ENCODE measurements around the gene CASP14.
A peak's percentile ranks its signal among the peaks of the same experiment; 100 is the strongest.
"Not testable (repeated sequence)": the region's sequence is repeated elsewhere in the genome, so short reads cannot be mapped to it uniquely, and the experiment has no call there.

CASP14 gene

DNA sequence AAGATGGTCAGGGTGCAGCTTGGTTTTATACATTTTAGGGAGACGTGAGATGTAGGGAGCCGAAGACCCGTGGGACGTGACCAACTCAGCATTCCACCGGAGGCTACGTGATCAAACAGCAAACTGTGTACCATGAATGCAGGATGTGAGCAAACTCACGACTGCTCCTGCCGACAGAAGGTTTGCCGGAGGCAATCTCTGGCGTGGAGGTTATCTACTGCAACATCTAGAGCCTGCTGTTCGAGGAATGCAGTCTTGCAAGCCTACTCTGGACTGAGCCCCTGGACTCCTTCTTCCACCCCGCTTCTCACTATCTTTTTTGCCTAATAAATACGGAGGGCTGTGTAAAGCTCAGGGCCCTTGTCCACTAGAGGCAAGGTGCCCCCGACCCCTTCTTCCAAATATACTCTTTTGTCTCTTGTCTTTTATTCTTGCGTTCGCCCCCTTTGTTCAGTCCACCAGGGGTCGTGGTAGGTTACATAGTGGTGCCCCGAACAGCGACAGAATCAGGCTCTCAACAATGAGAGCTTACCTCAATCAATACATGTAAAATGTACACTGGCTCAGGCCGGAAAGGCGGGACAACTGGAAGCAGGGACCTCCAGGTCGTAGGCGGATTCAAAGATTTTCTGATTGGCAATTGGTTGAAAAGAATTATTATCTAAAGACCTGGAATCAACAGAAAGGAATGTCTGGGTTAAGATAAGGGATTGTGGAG lies 23.8 kb downstream of the CASP14 start:
- DNase-seq (ENCODE audit: low read depth in 2 of 2), result no peak

DNA sequence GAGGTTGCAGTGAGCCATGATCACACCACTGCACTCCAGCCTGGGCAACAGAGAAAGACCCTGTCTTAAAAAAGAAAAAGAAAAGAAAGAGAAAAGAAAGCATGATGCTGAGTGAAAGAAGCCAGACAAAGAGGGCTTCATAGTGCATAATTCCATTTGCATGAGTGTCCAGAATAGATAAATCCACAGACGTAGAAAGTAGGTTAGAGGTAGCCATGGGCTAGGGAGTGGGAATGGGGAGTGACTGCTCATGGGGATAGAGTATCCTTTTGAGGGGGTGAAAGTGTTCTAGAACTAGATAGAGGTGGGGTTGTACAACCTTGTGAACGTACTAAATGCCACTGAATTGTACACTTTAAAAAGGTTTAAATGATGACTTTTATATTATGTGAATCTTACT lies 25.1 kb downstream of the CASP14 start:
- DNase-seq (ENCODE audit: low read depth in 2 of 2), result no peak

DNA sequence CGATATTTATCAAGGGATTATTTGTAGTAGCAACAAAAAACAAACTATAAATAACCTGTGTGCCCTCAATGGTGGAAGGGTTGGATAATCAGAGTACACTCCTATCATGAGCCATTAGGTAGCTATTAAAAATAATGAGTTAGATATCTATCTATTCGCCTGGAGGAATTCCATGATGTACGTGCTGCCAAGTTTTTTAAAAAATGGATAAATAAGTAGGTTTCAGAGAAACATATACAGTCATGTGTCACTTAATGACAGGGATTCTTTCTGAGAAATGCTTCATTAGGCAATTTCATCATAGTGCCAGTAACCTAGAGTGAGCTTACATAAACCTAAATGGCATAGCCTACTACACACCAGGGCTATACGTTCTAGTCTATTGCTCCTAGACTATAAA lies 26.5 kb downstream of the CASP14 start:
- DNase-seq (ENCODE audit: low read depth in 2 of 2), result no peak

GRCh38 chr19:15080002-15080401 lies 30.7 kb downstream of the CASP14 start:
- DNase-seq (ENCODE audit: low read depth in 2 of 2), result not testable (repeated sequence)

DNA sequence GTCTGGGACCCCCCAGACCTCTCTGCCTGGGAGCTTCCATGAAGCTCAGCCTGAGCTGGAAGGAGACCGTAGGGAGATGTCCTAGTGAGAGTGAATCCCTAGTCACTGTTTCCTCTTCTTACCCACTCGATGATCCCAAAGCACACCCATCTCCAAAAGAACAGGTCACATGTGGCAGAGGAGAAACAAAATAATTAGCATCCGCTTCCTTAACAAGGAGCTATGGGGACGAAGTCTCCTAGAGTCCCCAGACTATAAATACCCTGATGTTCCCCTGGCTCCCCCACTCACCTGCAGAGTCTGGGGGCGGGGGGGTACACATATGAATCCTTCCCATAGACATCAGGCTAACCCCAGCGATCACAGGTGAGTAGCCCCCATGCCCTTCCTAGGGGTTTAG lies 32.6 kb downstream of the CASP14 start, which contains the start of gene OR1I1:
Gene OR1I1, plus strand, starts transcription at position 301 of the 400 bp plus-strand sequence. CDS start 4,855 bp downstream, outside the sequence.
- no peak for DNase-seq (ENCODE audit: low read depth in 2 of 2)

DNA sequence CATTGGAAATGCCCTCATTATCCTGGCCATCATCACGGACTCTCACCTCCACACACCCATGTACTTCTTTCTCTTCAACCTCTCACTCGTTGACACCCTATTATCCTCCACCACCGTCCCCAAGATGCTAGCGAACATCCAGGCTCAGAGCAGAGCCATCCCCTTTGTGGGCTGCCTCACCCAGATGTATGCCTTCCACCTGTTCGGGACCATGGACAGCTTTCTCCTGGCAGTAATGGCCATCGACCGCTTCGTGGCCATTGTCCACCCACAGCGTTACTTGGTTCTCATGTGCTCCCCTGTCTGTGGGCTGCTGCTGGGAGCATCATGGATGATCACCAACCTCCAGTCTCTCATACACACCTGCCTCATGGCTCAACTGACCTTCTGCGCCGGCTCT lies 37.9 kb downstream of the CASP14 start:
- DNase-seq (ENCODE audit: low read depth in 2 of 2), result no peak

GRCh38 chr19:15091918-15092753 lies 42.9 kb downstream of the CASP14 start:
- peak in 1 of 2 donors; percentile 60 for DNase-seq (ENCODE audit: low read depth in 2 of 2)

- no peak for DNase-seq (ENCODE audit: low read depth in 2 of 2)
Observed at GRCh38 chr19:15093001-15093400, 43.7 kb downstream of the CASP14 start.

DNA sequence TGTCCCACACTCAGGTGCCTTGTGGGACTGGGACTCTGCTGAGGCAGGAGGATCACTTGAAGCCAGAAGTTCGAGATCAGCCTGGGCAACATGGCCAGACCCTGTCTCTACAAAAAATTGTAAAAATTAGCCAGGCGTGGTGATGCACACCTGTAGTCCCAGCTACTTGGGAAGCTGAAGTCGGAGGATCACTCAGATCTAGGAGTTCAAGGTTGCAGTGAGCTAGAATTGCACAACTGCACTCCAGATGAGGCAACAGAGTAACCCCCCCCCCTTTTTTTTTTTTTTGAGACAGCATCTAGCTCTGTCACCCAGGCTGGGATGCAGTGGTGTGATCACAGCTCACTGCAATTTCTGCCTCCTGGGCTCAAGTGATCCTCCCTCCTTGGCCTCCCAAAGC lies 46.9 kb downstream of the CASP14 start:
- no peak for DNase-seq (ENCODE audit: low read depth in 2 of 2)

DNA sequence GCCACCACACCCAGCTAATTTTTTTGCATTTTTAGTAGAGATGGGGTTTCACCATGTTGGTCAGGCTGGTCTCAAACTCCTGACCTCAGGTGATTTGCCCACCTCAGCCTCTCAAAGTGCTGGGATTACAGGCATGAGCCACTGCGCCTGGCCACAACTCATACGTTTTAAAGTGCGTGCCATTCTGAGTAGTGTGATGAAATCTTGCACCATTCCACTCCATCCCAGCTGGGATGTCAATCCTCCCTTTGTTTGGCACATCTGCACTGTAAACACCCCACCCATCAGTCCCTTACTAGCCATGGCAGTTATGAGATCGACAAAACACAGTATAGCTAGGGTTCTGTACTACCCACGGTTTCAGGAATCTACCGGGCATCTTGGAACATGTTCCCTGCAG lies 48.7 kb downstream of the CASP14 start:
- not testable (repeated sequence) for DNase-seq (ENCODE audit: low read depth in 2 of 2)

DNA sequence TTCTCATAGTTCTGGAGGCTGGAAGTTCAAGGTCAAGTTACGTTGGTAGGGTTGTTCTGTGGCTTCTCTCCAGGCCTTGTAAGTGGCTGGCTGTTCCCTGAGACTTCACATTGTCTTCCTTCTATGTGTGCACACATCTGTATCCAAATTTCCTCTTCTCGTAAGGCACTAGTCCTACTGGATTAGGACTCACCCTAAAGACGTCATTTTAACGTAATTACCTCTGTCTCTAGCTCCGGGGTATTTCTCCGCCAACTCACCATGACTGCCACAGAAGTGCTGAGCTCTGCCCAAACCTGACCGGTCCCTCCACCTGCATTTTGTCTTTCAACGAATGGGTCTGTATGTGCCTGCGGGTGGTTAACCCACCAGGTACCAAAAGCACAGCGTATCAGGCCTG lies 49.2 kb downstream of the CASP14 start:
- no peak for DNase-seq (ENCODE audit: low read depth in 2 of 2)

GRCh38 chr19:15099017-15099582 lies 49.8 kb downstream of the CASP14 start:
- DNase-seq (ENCODE audit: low read depth in 2 of 2), result no peak

- peak; percentile 29 to 47 for DNase-seq (ENCODE audit: low read depth in 2 of 2)
Observed at GRCh38 chr19:15101479-15102082, 52.3 kb downstream of the CASP14 start.

- DNase-seq (ENCODE audit: low read depth in 2 of 2), result no peak
Observed at GRCh38 chr19:15104003-15104402, 54.7 kb downstream of the CASP14 start.

GRCh38 chr19:15104411-15104810 lies 55.1 kb downstream of the CASP14 start:
- no peak for DNase-seq (ENCODE audit: low read depth in 2 of 2)

GRCh38 chr19:15105044-15105443 lies 55.8 kb downstream of the CASP14 start:
- DNase-seq (ENCODE audit: low read depth in 2 of 2), result no peak

DNA sequence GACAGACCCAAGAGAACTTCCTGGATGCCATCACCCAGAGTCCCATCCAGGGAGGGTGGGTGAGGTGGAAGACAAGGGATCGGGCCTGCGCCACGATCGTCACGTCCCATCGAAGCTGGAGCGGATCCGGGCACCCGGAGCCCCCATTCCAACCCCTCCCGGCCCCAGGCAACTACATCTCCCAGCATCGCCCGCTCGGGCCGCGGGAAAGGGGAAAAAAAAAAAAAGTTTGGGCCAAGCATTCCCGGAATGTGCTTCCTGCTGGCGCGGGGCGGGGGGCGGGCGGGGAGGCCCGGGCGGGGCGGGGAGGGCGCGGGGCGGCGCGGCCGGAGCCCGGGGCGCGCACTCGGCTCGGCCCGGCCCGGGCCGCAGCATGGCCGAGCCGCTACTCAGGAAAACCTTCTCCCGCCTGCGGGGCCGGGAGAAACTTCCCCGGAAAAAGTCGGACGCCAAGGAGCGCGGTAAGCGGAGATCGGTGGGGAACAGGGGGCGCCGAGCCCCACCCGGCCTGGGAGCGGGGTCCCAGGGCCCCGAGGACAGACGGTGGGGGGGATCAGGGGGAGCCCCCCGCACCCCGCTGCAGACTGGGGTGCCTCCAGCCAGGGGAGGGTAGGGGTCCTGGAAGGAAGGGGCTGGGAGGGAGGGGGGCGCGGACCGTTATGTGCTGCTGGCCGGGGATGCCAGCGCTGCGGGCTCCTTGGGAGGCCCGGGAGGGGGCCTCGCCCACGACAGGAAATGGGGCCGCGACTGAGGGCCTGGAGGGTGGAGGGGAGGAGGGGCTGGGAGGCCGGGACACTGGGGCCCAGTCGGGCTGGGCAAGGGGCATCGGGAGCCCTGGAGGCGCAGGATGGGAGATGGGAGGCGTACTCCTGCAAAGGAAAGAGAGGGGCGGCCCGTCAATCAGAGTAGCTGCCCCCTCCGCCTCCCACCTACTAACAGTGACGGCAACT lies 58.1 kb downstream of the CASP14 start, which contains the start of gene SYDE1:
Gene SYDE1, plus strand, starts transcription at position 341 of the 950 bp plus-strand sequence. Its CDS starts 33 bp downstream, at position 374.
- peak in 1 of 2 donors; percentile 14 for DNase-seq (ENCODE audit: low read depth in 2 of 2)

All from stimulated activated CD4-positive, alpha-beta T cell treated with anti-CD3 and anti-CD28 coated beads, Interleukin-1b, Interleukin-23, amount 100 ng/mL, for 4 hours (primary cell).